GM21381 (cell line): Measurements from ENCODE around the gene LIMD2.
"Not testable (repeated sequence)": the region's sequence is repeated elsewhere in the genome, so short reads cannot be mapped to it uniquely, and the experiment has no call there.

ENCODE experiments used
- ATAC-seq: cut with Tn5 transposase; IDR thresholded peaks from one replicate; pipeline ENCODE4 v1.9.1; 2021; ENCODE audit warnings: mild to moderate bottlenecking, moderate library complexity; ENCODE audit not compliant: unreplicated experiment

The LIMD2 gene

DNA sequence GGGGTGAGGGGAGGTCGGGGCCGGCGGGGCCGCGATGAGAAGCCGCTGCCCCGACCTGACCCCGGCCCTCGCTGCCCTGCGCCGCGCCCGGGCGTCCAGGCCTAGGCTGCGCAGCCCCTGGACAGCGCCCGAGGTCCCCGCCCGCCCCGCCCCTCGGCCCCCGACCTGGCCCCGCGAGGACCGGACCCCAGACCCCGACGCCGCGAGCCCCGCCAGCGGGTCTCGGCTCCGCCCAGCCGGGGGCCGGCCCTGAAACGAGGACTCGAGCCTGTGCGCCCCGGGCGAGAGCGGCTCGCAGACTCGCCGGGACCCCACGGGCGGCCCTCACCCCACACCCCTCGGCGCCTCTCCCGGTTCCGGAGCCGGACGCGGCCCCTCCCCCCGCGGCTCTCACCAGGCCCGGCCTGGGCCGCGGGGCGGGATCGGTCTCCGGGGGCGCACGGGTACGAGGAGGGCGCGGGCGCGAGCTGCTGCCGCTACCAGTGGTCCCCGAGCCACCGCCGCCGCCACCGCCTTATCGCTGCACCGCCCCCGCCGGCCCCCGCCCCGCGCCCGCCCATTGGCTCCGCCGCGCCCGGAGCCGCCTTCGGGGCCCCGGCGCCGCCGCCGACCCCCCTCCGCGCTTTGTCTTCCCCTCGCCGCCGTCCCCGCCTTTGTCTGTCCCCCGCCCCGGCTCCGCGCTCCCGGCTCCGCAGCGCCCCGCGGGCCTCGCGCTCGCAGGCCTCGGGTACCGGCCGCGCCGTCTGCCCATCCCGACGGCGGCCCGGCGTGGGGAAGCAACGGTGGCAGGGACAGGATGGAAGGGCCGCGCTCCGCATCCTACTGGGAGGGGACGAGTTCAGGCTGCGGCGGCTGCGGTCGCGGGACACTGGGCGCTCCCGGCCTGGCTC lies at the start of gene LIMD2:
Gene LIMD2 (minus strand): TSS at position 488 of the 890 bp plus-strand sequence. CDS start 827 bp downstream, outside the sequence.
- peak; percentile 15 for ATAC-seq

DNA sequence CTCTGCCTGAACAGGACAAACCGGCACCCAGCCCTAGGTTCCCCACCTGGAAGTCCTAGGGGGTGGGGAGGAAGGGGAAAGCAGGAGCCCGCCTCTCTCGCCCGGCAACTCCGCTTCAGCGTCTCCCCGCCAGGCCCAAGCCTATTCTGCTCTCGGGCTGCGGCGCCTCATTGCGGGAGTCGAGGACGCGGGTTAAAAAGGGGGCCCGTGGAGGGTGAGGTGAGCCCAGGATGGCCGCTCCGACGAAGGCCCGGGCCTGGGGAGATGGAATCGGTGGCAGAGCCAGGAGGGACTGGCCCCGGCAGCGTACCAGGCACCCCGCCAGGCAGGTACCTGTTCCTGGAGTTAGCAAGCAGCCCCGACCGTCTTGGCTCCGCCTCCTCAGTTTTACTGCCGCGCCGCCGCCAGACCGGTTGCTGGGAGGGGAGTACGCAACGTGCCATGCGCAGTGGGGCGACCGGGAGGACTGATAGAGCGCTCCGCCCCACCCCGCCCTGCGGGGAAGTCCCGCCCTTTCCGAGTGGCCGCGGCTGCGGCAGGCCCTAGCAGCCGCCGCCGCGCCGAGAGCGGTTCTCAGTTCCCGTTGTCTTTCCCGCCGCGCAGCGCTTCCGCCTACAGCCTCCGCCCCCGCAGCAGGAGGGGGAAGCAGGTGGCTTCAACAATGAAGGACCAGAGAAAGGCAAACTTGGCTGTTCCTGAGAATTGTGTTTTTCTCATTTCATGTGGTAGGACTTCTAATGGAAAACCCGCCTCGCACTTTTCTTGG lies 41.7 kb upstream of the LIMD2 start, which contains the start of gene STRADA:
Gene STRADA (minus strand): TSS at position 392 of the 766 bp plus-strand sequence. CDS start 13,430 bp downstream, outside the sequence.
- ATAC-seq, result peak; percentile 86

DNA sequence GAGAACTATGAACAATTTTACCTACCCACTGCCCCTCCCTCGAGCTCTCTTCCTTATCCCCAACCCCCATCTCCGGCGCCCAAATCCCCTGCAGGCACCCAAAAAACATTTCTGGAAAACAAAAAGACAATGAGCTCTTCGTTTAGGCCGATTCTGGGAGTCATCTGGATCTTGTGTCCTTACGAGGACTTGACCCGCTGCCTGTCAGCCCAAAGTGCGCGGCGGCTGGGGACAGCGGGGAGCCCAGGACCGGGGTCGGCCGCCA lies 41.1 kb upstream of the LIMD2 start:
- ATAC-seq, result no peak

DNA sequence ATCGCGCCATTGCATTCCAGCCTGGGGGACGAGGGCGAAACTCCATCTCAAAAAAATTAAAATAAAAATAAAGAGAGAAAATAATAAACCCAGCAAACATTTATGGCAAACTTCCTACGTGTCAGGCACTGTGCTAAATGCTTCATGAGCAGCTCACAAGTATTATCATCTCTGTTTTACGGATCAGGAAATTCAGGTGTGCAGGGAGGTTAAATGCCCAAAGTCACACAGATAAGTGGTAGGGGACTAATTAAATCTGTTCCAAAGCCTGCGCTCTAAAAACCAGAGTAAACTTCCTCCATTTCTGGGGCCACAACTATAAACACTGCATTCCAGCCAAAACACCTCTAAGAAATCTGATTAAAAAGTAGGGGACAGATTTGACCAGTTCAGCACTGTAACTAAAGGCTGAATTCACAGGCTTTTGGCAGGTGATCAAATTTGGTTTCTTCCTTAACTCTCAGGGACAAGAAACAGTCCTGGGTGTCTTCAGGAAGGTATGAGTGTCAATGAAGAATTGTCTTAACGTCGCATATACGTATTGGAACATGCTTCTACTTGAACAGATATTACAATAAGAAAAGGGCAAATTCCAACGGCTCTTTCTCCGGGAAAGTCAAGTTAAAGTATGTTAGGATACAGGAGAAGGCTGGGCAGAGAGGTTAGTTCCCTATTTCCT lies 40.7 kb upstream of the LIMD2 start:
- no peak for ATAC-seq

DNA sequence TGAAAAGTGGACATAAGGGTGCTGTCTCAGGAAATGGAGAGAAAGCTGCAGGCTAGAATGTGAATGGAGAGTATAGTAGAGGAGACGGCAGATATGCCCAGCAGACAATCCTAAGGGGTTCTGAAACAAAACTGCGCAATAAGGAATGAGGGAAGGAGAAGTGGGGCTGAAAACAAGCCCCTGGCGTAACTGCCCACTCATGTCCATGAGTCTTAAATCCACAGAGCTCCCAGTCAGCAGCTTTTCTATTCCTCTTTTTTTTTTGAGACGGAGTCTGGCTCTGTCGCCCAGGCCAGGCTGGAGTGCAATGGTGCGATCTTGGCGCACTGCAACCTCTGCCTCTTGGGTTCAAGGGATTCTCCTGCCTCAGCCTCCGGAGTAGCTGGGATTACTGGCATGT lies 35.8 kb upstream of the LIMD2 start:
- no peak for ATAC-seq

DNA sequence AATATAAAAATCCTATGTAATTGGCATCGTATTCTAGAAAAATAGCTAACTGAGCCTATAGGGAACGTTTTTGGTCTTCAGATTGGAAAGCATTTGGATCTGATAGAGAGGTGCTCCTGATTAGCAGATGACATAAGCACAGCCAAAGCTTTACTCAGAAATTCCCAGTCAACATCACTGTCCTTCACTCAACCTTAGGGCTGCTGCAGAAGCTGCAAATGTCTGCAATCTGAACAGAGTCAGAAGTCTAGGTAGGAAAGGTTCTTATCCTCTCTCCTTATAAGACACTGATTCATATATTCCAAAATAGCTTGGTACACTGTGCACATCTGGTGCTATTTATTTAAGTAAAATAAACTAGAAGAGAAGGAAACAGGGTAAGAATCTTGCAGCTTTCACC lies 22.5 kb upstream of the LIMD2 start:
- ATAC-seq, result no peak

DNA sequence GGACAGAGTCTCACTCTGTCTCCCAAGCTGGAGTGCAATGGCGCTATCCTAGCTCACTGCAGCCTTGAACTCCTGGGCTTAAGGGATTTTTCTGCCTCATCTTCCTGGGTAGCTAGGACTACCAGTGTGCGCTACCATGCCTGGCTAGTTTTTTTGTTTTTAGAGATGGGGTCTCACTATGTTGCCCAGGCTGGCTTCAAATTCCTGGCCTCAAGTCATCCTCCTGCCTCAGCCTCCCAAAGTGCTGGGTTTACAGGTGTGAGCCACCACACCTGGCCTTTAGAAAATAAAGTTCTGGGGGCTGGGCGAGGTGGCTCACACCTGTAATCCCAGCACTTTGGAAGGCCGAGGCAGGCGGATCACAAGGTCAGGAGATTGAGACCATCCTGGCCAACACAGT lies 20.3 kb upstream of the LIMD2 start:
- ATAC-seq, result not testable (repeated sequence)

DNA sequence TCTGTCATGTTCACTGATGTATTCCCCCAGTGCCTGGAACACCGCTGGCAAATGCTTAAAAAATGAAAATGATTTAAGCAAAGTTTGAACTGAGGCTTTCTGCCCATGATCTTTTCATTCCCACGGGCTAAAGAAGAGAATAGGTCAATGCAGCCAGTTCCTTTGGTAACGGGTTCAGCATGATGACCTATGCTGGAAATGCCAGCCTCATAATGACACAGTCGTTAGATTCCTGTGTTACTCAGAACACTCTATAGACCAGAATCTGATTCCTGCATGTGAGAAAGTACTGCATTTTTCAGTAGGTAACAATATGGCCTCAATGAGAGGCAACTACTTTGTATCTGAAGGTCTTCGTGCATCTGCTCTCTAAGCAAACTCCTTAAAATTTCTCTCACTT lies 19.1 kb upstream of the LIMD2 start:
- ATAC-seq, result no peak

DNA sequence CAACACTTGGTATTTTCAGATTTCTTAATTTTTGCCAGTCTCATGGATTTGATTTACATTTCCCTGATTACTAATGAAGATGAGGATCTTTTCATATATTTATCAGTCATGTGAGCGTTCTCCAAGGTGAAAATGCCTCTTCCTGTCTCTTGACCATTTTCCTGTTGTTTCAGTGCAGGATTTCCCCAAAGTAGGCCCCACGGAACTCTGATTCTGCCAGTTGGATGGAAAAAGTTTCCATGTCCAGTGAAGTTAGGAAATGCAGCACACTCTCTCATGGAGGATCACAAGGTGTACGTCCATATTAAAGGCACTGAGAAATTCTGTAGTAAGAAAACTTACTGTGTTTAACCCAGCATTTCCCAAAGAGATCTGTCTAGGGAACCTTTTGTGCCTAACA lies 16.5 kb upstream of the LIMD2 start:
- ATAC-seq, result no peak

DNA sequence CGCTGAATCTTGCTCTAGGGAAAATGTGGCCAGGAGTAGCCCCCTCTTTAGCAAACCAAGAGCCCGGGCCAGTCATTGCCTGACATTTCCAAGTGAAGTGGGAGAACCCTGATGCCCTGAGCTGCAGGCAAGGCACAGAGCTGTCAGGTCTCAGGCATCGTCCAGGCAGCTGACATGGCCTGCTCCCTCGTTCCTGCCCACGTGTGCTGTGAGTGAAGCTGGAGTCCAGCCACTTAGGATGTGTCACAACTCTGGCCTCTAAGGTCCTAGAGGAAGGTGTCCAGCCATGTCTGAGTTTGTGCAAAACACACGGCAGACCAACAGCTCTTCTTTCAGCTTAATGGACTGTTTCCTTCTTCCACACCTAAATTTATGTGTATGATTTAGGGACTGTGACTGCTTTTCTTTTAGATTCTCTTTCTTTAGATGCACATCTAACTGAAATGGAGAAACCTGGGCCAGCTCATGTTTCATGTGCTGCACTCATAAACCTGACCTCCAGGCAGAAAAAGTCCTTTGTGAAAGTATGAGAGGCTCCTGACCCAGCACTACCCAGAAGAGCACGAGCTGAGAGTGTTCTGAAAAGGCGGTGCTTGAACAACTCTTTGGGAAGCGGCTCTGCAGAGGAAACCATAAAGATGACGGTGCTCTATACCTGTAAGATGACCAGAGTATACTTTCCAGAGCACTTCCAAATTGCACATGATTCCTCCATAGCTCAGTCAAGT lies 14.8 kb upstream of the LIMD2 start:
- no peak for ATAC-seq

DNA sequence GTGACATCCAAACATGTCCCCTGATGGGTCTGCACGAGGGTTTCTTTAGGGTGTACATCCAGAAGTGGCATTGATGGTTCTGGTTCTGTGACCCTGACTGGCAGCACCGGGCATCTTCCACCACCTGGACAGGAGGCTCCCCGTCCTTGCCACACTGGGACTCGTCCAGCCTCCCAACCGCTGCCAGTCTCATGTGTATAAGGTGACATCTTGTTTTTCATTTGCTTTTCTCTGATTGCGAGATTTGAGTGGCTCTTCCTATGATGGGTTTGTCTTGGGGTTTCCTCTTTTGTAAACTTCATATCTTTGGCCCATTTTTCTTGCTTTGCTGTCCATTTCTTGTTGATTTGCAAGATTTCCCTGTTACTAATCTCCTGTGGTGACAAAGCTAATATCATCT lies 9.2 kb upstream of the LIMD2 start:
- no peak for ATAC-seq

DNA sequence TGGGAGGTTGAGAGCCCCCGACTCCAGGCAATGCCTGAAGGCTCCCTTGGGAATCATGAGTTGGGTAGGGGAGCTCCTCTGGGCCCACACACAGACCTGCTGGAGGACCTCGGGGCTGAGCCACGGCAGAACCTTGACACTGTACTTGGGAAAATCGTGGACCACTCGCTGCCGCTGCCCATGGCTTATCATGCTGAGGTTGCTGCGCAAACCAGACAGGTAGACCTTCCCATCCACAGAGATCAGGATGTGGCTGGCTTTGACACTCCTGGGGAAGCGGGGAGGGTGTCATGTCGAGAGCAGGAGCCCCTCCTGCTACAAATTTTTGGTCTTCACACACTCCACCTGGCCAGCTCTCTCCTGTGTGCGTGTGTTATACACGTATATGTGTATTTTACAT lies 7.2 kb upstream of the LIMD2 start:
- ATAC-seq, result no peak

DNA sequence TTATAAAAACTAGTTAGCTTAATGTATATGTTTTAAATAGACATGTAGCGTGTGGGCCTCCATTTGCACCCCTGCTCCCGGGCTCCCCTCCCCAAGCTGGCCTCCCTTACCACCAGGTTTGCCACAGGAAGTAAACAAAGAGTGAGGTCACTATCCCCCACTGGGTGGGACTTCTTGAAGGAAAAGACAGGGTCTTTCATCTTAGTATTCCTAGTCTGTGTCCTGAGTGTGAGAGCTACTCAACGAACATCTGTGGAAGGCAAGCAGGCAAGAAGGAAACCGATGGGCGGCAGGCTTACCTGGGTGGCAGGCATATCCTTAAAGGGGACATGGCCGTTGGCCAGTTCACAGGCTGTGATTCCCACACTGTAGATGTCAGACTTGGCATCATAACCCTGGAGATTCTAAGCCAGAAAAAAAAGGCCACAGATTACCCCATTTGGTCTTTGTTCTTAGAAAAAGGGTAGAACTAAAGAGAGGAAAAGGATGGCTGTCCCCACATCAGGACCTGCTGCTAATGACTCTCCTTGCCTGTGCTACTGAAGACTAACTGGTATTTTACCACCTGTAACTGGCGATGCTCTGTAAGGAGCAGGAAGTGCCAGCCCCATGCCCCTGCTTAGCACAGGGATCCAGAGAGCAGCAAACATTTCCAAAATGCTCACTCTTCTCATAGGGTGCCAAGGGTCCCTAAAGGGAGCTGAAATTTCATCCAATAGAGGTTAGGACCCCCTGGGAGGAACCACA lies 6.6 kb upstream of the LIMD2 start:
- no peak for ATAC-seq

DNA sequence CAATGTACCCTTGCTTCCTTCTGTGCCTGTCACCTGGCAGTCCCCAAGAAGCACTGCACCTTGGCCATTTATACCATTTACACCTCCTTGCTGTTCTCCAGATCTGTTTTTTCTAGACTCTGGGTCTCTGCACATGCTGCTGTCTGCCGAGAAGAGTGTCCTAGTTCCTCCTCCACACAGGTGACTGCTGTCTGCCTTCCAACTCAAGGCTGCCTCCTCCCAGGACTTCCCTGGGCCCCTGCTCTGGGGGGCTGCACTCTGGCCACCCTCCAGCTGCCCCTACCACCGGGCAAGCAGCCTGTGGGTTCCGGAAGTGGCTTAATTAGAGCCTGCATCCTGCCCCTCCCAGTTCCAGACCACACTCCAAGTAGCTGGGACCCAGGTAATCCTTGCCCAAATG lies 5.7 kb upstream of the LIMD2 start:
- no peak for ATAC-seq

DNA sequence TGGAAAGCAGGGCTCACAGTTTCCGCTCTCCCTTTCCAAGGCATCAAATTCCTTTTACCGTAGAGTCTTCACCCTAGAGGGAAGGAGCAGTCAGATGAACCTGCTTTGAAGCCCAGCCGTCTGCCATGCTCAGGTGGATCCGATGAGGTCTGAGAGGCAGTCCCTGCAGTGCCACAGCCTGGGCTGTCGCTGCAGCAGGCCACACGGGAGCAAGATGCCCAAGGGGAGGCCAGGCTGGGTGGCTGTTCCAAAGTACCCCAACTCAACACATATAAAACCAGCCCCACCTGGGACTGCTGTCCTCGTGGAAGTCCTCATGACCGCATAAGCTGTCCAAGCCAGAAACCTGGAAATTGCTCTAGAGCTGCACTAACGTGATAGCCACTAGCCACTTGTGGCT lies 4.9 kb upstream of the LIMD2 start:
- ATAC-seq, result no peak

DNA sequence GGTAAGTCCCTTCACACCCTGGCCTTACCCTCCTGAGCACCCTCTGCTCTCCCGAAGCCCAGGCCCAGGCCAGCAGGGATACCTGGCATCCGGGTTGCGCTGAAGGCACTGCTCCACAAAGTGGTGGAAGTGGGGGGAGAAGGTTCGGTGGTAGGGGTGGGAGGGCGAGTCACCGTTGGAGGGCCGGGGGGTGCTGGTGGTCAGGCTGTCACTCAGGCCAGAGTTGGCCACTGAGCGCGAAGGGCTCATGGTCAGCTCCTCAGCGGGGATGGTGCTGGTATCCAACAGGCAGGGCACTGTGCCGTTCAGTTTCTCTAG lies 4.3 kb upstream of the LIMD2 start:
- ATAC-seq, result no peak

DNA sequence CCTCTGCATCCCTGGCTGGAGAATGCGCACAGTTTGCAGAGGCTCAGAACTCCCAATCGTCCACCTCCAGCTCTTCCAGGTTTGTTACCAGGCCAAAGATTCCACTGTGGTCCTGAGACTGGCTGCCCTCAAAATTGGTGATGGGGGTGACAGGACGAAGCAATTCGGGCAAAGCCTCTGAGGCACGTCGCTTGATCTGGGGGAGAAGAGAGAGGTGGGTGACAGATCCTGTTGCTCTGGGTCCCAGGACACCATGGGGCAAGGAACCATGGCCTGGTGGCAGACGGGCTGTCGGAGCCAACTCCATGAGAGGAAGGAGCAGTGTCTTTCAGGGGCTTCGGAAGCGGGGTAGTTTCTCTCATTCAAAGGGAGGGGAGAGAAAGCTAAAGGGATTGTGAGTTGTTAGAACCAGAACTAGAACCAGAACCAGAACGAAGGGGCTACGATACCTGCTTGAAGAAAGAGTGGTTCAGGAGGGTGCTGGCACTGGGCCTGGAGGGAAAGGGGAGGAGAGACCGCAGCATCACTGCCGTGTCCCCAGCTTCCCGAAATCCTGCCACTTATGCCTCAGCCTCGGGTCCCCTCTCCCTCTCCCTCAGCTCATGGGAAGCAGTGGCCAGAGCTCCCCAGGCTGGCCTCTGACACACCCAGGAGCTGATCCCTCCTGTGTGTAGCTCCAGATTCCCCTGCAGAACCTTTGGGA lies 3.8 kb upstream of the LIMD2 start:
- ATAC-seq, result no peak

DNA sequence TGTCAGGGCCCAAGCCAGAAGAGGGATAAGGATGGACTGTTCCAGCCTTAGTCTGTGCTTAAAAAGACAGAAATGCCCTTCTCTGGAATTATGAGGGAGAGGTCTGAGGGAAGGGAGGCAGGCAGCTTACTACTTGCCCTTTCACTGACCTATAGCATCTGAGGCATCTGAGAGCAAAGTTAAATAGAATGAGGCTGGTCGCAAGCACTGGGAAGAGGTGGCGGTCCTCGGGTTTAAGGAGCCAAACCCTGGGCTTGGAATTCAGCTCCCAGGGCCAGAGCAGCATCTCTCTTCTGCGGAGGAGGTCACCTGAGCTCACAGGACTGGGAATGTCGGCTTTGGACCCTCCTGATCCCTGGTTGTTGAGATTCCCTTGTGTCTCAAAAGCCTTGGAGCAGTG lies 3.1 kb upstream of the LIMD2 start:
- ATAC-seq, result no peak

DNA sequence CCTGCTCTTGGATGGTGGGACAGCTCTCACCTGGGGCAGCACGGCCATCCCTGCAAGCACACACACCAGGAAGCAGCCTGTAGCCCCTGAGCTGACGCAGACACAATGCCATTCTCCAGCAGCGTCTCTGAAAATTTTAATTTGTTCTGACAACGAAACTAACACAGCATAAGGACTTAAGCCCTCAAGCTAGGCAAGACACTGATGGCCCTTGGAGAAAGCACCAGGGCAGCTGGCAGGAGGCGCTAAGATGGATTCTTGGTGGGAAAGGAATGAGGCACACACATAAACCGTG lies 2.7 kb upstream of the LIMD2 start:
- ATAC-seq, result no peak
